Tibial artery (tissue), 4 donors: ENCODE results near the gene SMURF1.

Experiments
- DNase-seq, 2 donors: peaks; one replicate each; pipeline ENCODE4 v3.0.0-alpha.2; 2019
- H3K27ac ChIP-seq, 2 donors: fragments of 200-600 bp; sonication (generic) in 1 of 2; 1 replicate in 1 of 2; 2 replicates in 1 of 2; pipeline ENCODE4 v1.5.1; 2018 to 2019; ENCODE audit warnings: mild to moderate bottlenecking in 1 of 2
- H3K27me3 ChIP-seq, 2 donors: fragments of 200-600 bp; sonication (generic) in 1 of 2; one replicate each; pipeline versions ENCODE4 v1.5.1 to v1.6.0; 2016 to 2019
- H3K36me3 ChIP-seq, 3 donors: fragments of 200-600 bp; sonication (generic) in 2 of 3; one replicate each; pipeline ENCODE4 v1.5.1; 2016 to 2019; ENCODE audit warnings: mild to moderate bottlenecking in 2 of 3
- H3K4me1 ChIP-seq, 4 donors: fragments of 200-600 bp; sonication (generic) in 2 of 4; 1 replicate in 3 of 4; 2 replicates in 1 of 4; pipeline ENCODE4 v1.5.1; 2016 to 2019
- H3K4me3 ChIP-seq, 2 donors: fragments of 200-600 bp; sonication (generic) in 1 of 2; 1 replicate in 1 of 2; 2 replicates in 1 of 2; pipeline ENCODE4 v1.5.1; 2018 to 2019; ENCODE audit warnings: mild to moderate bottlenecking in 2 of 2
- H3K9me3 ChIP-seq, 3 donors: fragments of 200-600 bp; sonication (generic) in 1 of 3; one replicate each; pipeline ENCODE4 v1.5.1; 2016 to 2019
- CTCF ChIP-seq, 2 experiments: fragments of 200-600 bp in 1 of 2; fragments of 450-650 bp in 1 of 2; IDR thresholded peaks; one replicate each; pipeline ENCODE4 v1.5.1; 2017 to 2019; ENCODE audit warnings: antibody characterized with exemption in 2 of 2, mild to moderate bottlenecking in 1 of 2, moderate library complexity in 1 of 2
- intact Hi-C: fragments of 100-400 bp; cut with DNase I; formaldehyde crosslinking; loops from one replicate; pipeline ENCODE4 v1.15.0; 2023; ENCODE audit warnings: low total_unique reads

Gene SMURF1

GRCh38 chr7:99008181-99008631, 135.7 kb downstream of the SMURF1 start:
- H3K27me3 ChIP-seq: no peaks in the 10 kb centered on the region
- H3K36me3 ChIP-seq: peaks cover 73 to 100% (median 97%) of the 10 kb centered on the region in 3 donors
- TF ChIP-seq CTCF (IDR thresholded peaks at IDR 0.05): no peak

GRCh38 chr7:99006739-99007424, 137.0 kb downstream of the SMURF1 start:
- peak in 1 of 2 donors; percentile 12 for DNase-seq
- intact Hi-C loops: no loop called here
- Histone ChIP-seq H3K9me3 (no peaks in the 10 kb centered on the region), H3K27me3 (no peaks in the 10 kb centered on the region), H3K27ac (no peak overlapping the region), H3K36me3 (peaks cover 60 to 100% (median 93%) of the 10 kb centered on the region in 3 donors), H3K4me3 (no peak overlapping the region), H3K4me1 (no peaks in the 10 kb centered on the region)
- TF ChIP-seq CTCF (IDR thresholded peaks at IDR 0.05): no peak

More at GRCh38 chr7:99008181-99008631, 135.7 kb downstream of the SMURF1 start:
- peak in 1 of 2 donors; percentile 55 for DNase-seq
- Histone ChIP-seq H3K4me3 (no peak overlapping the region), H3K4me1 (no peaks in the 10 kb centered on the region), H3K9me3 (no peaks in the 10 kb centered on the region), H3K27ac (no peak overlapping the region)
- intact Hi-C loops: no loop called here

- TF ChIP-seq CTCF (IDR thresholded peaks at IDR 0.05): no peak
- H3K27me3 ChIP-seq: no peaks in the 10 kb centered on the region
- peak in 1 of 2 donors; percentile 65 for DNase-seq
- peaks cover 51 to 100% (median 90%) of the 10 kb centered on the region in 3 donors for H3K36me3 ChIP-seq
- H3K9me3 ChIP-seq: no peaks in the 10 kb centered on the region
- H3K4me3 ChIP-seq: no peak overlapping the region
- H3K27ac ChIP-seq: no peak overlapping the region
- H3K4me1 ChIP-seq: no peaks in the 10 kb centered on the region
- intact Hi-C loops: no loop called here
These were observed 138.1 kb downstream of the SMURF1 start for GRCh38 chr7:99005776-99006175.

- Histone ChIP-seq H3K9me3 (no peaks in the 10 kb centered on the region), H3K4me1 (no peaks in the 10 kb centered on the region), H3K36me3 (peaks cover 51 to 100% (median 90%) of the 10 kb centered on the region in 3 donors), H3K4me3 (no peak overlapping the region), H3K27ac (no peak overlapping the region), H3K27me3 (no peaks in the 10 kb centered on the region)
- DNase-seq: peak in 1 of 2 donors; percentile 41
- intact Hi-C loops: no loop called here
- TF ChIP-seq CTCF (IDR thresholded peaks at IDR 0.05): no peak
These were observed 139.0 kb downstream of the SMURF1 start for GRCh38 chr7:99004781-99005500.

GRCh38 chr7:99004216-99004615, 139.7 kb downstream of the SMURF1 start:
- intact Hi-C loops: no loop called here
- H3K9me3 ChIP-seq: no peaks in the 10 kb centered on the region
- no peak overlapping the region for H3K27ac ChIP-seq
- H3K4me1 ChIP-seq: no peaks in the 10 kb centered on the region
- DNase-seq: no peak
- no peak for TF ChIP-seq CTCF (IDR thresholded peaks at IDR 0.05)
- H3K27me3 ChIP-seq: no peaks in the 10 kb centered on the region
- peaks cover 49 to 100% (median 88%) of the 10 kb centered on the region in 3 donors for H3K36me3 ChIP-seq
- H3K4me3 ChIP-seq: no peak overlapping the region
